ENCODE results near the gene GALNT17. TPM values are rescaled to one million over a fixed set of nuclear protein-coding genes. Genes with fewer than 3 reads are reported as not detected.

GALNT17 gene
- polyA plus RNA-seq, 2 of the 4 experiments (the other 2 are of a cell fraction), result not detected

DNA sequence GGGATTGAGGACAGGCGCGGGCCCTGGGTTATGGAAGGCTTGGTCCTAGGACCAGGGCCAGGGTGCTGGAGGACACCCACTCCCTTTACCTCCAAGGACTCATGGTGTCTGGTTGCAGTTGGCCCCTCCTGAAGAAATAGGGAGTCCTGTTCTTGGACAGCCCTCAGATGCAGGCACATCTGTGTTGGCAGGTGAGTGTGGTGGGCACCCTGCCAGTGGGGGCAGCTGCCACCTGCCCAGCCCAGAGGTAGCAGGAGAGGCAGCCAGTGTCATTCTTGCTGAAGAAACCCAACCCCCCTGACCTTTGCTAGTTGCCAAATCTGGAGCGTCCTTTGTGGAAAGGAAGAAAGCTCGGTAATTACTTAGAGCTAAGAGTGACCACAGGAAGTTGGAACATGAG, 8.3 kb downstream of the GALNT17 start:
- ChIA-PET CTCF (no interaction called here), POLR2A (no interaction called here)
- no peak for TF ChIP-seq SMC3 (IDR thresholded peaks at IDR 0.05)
- TF ChIP-seq HOXB13 (CRISPR knock-in tag; IDR thresholded peaks at IDR 0.05; ENCODE audit: low read depth), result no peak
- no peak for TF ChIP-seq GATA3 (IDR thresholded peaks at IDR 0.05; ENCODE audit: borderline replicate concordance)
- TF ChIP-seq RAD21 (conservative IDR thresholded peaks at IDR 0.05 in 1 of 2, IDR thresholded peaks at IDR 0.05 in 1 of 2), result no peak
- TF ChIP-seq, protein P1, sequence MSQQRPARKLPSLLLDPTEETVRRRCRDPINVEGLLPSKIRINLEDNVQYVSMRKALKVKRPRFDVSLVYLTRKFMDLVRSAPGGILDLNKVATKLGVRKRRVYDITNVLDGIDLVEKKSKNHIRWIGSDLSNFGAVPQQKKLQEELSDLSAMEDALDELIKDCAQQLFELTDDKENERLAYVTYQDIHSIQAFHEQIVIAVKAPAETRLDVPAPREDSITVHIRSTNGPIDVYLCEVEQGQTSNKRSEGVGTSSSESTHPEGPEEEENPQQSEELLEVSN (IDR thresholded peaks at IDR 0.05; ENCODE audit: borderline replicate concordance, low read depth), result no peak
- TF ChIP-seq FOSB (CRISPR knock-in tag; IDR thresholded peaks at IDR 0.05), result no peak
- no peak for TF ChIP-seq MAFK (IDR thresholded peaks at IDR 0.05; ENCODE audit: partially characterized antibody)
- TF ChIP-seq, protein P2, sequence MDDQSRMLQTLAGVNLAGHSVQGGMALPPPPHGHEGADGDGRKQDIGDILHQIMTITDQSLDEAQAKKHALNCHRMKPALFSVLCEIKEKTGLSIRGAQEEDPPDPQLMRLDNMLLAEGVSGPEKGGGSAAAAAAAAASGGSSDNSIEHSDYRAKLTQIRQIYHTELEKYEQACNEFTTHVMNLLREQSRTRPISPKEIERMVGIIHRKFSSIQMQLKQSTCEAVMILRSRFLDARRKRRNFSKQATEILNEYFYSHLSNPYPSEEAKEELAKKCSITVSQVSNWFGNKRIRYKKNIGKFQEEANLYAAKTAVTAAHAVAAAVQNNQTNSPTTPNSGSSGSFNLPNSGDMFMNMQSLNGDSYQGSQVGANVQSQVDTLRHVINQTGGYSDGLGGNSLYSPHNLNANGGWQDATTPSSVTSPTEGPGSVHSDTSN (IDR thresholded peaks at IDR 0.05), result no peak
- no peak for TF ChIP-seq POLR2AphosphoS2 (conservative IDR thresholded peaks at IDR 0.05; ENCODE audit: low read length)
- H3K27ac ChIP-seq, result no peak overlapping the region
- DNase-seq (ENCODE audit: low read depth in 1 of 2, low spot score in 1 of 2) (no peak), ATAC-seq (no peak), FAIRE-seq (no peak)
- no peaks in the 10 kb centered on the region for H3K4me1 ChIP-seq
- no peak overlapping the region for H3K4me2 ChIP-seq
- H3K9me3 ChIP-seq, result peaks cover 5% of the 10 kb centered on the region; the same call in 1 of the 3 replicates
- WGBS (ENCODE audit: missing lambda C conversion rate), result 11% methylated on average over 4 of the region's 4 CpGs
- no peak overlapping the region for H3K4me3 ChIP-seq

DNA sequence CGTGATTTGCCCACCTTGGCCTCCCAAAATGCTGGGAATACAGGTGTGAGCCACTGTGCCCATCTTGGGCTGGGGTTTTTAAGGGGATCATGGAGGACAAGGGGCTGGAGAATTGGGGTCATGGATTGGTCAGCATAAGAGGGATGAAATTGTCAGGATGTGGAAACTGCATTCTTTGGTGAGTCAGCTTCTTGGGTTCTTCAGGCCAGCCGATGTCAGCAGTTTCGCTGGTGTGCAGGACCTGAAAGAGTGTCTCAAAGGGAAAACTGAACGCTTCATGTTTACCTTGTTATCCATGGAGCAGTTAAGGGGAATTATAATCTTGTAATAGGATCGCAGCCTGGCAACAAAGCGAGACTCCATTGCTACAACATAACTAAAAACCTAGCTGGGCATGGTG, 13.0 kb downstream of the GALNT17 start:
- H3K4me3 ChIP-seq, result no peak overlapping the region
- no peaks in the 10 kb centered on the region for H3K4me1 ChIP-seq
- 7% methylated on average over 6 of the region's 6 CpGs for WGBS (ENCODE audit: missing lambda C conversion rate)
- no peak overlapping the region for H3K27ac ChIP-seq
- no peak overlapping the region for H3K4me2 ChIP-seq
- no peak for TF ChIP-seq CHD2 (IDR thresholded peaks at IDR 0.05; ENCODE audit: low read length, partially characterized antibody)
- TF ChIP-seq CEBPB (IDR thresholded peaks at IDR 0.05), result no peak
- TF ChIP-seq, protein P3, sequence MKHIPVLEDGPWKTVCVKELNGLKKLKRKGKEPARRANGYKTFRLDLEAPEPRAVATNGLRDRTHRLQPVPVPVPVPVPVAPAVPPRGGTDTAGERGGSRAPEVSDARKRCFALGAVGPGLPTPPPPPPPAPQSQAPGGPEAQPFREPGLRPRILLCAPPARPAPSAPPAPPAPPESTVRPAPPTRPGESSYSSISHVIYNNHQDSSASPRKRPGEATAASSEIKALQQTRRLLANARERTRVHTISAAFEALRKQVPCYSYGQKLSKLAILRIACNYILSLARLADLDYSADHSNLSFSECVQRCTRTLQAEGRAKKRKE (CRISPR knock-in tag; IDR thresholded peaks at IDR 0.05; ENCODE audit: low read depth), result no peak
- TF ChIP-seq TFCP2L1 (CRISPR knock-in tag; IDR thresholded peaks at IDR 0.05), result no peak
- no peak for TF ChIP-seq RNF2 (IDR thresholded peaks at IDR 0.05; ENCODE audit: borderline replicate concordance, low read depth)
- TF ChIP-seq POLR2A (IDR thresholded peaks at IDR 0.05; ENCODE audit: low read length), result no peak
- no peak for TF ChIP-seq NFE2L2 (conservative IDR thresholded peaks at IDR 0.05; ENCODE audit: low read length)
- no peak for TF ChIP-seq JUNB (IDR thresholded peaks at IDR 0.05)
- TF ChIP-seq KDM5A (IDR thresholded peaks at IDR 0.05), result no peak
- TF ChIP-seq RCOR1 (IDR thresholded peaks at IDR 0.05; ENCODE audit: low read depth, low read length), result no peak
- TF ChIP-seq, protein P4, sequence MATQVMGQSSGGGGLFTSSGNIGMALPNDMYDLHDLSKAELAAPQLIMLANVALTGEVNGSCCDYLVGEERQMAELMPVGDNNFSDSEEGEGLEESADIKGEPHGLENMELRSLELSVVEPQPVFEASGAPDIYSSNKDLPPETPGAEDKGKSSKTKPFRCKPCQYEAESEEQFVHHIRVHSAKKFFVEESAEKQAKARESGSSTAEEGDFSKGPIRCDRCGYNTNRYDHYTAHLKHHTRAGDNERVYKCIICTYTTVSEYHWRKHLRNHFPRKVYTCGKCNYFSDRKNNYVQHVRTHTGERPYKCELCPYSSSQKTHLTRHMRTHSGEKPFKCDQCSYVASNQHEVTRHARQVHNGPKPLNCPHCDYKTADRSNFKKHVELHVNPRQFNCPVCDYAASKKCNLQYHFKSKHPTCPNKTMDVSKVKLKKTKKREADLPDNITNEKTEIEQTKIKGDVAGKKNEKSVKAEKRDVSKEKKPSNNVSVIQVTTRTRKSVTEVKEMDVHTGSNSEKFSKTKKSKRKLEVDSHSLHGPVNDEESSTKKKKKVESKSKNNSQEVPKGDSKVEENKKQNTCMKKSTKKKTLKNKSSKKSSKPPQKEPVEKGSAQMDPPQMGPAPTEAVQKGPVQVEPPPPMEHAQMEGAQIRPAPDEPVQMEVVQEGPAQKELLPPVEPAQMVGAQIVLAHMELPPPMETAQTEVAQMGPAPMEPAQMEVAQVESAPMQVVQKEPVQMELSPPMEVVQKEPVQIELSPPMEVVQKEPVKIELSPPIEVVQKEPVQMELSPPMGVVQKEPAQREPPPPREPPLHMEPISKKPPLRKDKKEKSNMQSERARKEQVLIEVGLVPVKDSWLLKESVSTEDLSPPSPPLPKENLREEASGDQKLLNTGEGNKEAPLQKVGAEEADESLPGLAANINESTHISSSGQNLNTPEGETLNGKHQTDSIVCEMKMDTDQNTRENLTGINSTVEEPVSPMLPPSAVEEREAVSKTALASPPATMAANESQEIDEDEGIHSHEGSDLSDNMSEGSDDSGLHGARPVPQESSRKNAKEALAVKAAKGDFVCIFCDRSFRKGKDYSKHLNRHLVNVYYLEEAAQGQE (IDR thresholded peaks at IDR 0.05), result no peak
- no peak for ATAC-seq
- POLR2A ChIA-PET, result no interaction called here
- FAIRE-seq, result no peak
- no peaks in the 10 kb centered on the region for H3K9me3 ChIP-seq
- no peak for DNase-seq (ENCODE audit: low read depth in 1 of 2, low spot score in 1 of 2)
- CTCF ChIA-PET, result interaction anchor here (1.3 kb wide), 1 partner anchor 14 kb away, joined by 4 read pairs; no protein-coding TSS in a partner anchor
